HG03135 (cell line): ENCODE results near the gene SPEG.
A peak's percentile ranks its signal among the peaks of the same experiment; 100 is the strongest.

Source experiments
- ATAC-seq: cut with Tn5 transposase; IDR thresholded peaks from one replicate; pipeline ENCODE4 v1.9.1; 2021; ENCODE audit warnings: mild to moderate bottlenecking, moderate library complexity; ENCODE audit not compliant: unreplicated experiment

The SPEG gene

GRCh38 chr2:219525533-219526232 is 91.0 kb downstream of the SPEG start:
- no peak for ATAC-seq

GRCh38 chr2:219526320-219527075 is 91.9 kb downstream of the SPEG start:
- no peak for ATAC-seq

GRCh38 chr2:219527076-219527394 is 92.4 kb downstream of the SPEG start:
- no peak for ATAC-seq

- no peak for ATAC-seq
Measured at GRCh38 chr2:219527472-219527871, 92.8 kb downstream of the SPEG start.

- peak; percentile 86 for ATAC-seq
Measured at GRCh38 chr2:219530048-219530963, 95.7 kb downstream of the SPEG start.

GRCh38 chr2:219531639-219532377 is 97.2 kb downstream of the SPEG start:
- no peak for ATAC-seq

- ATAC-seq = no peak
Measured at GRCh38 chr2:219532378-219532649, 97.7 kb downstream of the SPEG start.

- no peak for ATAC-seq
Measured at GRCh38 chr2:219533930-219534661, 99.5 kb downstream of the SPEG start.

- ATAC-seq = no peak
Measured at GRCh38 chr2:219536425-219536824, 101.8 kb downstream of the SPEG start.

- ATAC-seq = no peak
Measured at GRCh38 chr2:219536967-219537366, 102.3 kb downstream of the SPEG start.

GRCh38 chr2:219537657-219538488 is 103.2 kb downstream of the SPEG start:
- no peak for ATAC-seq

- no peak for ATAC-seq
Measured at GRCh38 chr2:219538504-219538951, 103.9 kb downstream of the SPEG start.

- no peak for ATAC-seq
Measured at GRCh38 chr2:219538956-219539788, 104.5 kb downstream of the SPEG start.

- no peak for ATAC-seq
Measured at GRCh38 chr2:219539926-219540678, 105.5 kb downstream of the SPEG start.

- no peak for ATAC-seq
Measured at GRCh38 chr2:219540784-219541504, 106.3 kb downstream of the SPEG start.

- peak; percentile 43 for ATAC-seq
Measured at GRCh38 chr2:219541611-219542180, 107.1 kb downstream of the SPEG start.
